Gastroesophageal sphincter (tissue), 4 donors: Measurements from ENCODE around the gene KIF26B. TPM values are rescaled to one million over a fixed set of nuclear protein-coding genes. Genes with fewer than 3 reads are reported as not detected.

ENCODE experiments used
- ATAC-seq: fragments of 150-250 bp; one replicate; pipeline ENCODE4 v1.9.1; 2016; ENCODE audit warnings: mild to moderate bottlenecking, moderate library complexity
- H3K27ac ChIP-seq, 4 donors: fragments of 200-600 bp; sonication (generic) in 3 of 4; 1 replicate in 3 of 4; 2 replicates in 1 of 4; pipeline ENCODE4 v1.5.1; 2016 to 2019
- H3K27me3 ChIP-seq: fragments of 200-600 bp; sonication (generic); one replicate; pipeline ENCODE4 v1.5.1; 2019
- H3K36me3 ChIP-seq, 2 donors: fragments of 200-600 bp; sonication (generic); one replicate each; pipeline ENCODE4 v1.5.1; 2019; ENCODE audit warnings: control low read depth in 1 of 2
- H3K4me1 ChIP-seq, 3 donors: fragments of 200-600 bp; sonication (generic); 1 replicate in 2 of 3; 2 replicates in 1 of 3; pipeline ENCODE4 v1.5.1; 2016 to 2019; ENCODE audit warnings: control low read depth in 2 of 3
- H3K4me3 ChIP-seq, 2 donors: fragments of 200-600 bp; sonication (generic); one replicate each; pipeline ENCODE4 v1.5.1; 2019; ENCODE audit warnings: mild to moderate bottlenecking in 1 of 2, moderate library complexity in 1 of 2
- H3K9me3 ChIP-seq, 3 donors: fragments of 200-600 bp; sonication (generic); one replicate each; pipeline ENCODE4 v1.5.1; 2017 to 2019; ENCODE audit warnings: control low read depth in 2 of 3
- EP300 ChIP-seq: sonication (generic); formaldehyde crosslinking; IDR thresholded peaks from one replicate; pipeline ENCODE4 v1.6.1; 2017; ENCODE audit warnings: antibody characterized with exemption, mild to moderate bottlenecking
- POLR2A ChIP-seq, 2 donors: fragments of 450-650 bp; IDR thresholded peaks; one replicate each; pipeline ENCODE4 v1.6.1; 2017; ENCODE audit warnings: antibody characterized with exemption in 2 of 2, mild to moderate bottlenecking in 2 of 2, moderate library complexity in 1 of 2
- POLR2AphosphoS5 ChIP-seq: sonication (generic); formaldehyde crosslinking; IDR thresholded peaks from one replicate; pipeline ENCODE4 v1.6.1; 2017; ENCODE audit warnings: antibody characterized with exemption
- WGBS, 2 donors: methylation state at CpG; one replicate each; pipeline ENCODE4 v1.1.5; 2018; ENCODE audit warnings: low coverage in 1 of 2; 5-methylcytosine and 5-hydroxymethylcytosine counted together
- total RNA-seq, 4 donors: library from RNA; depleted of rRNA; stranded (reverse); fragments of >200 nt; gene quantifications; one replicate each; pipeline ENCODE4 v1.1.0, GENCODE V29; 2016
- TF ChIP-seq, protein P1 (sequence below), 4 experiments: fragments of 200-600 bp in 2 of 4; fragments of 450-650 bp in 2 of 4; sonication (generic) in 1 of 4; IDR thresholded peaks; one replicate each; pipeline ENCODE4 v1.5.1; 2017 to 2019; ENCODE audit warnings: antibody characterized with exemption in 4 of 4, mild to moderate bottlenecking in 2 of 4, moderate library complexity in 2 of 4

KIF26B gene
- total RNA-seq, 4 donors from 2014 or later, result 0.62 to 1.9 (median 0.97) TPM

DNA sequence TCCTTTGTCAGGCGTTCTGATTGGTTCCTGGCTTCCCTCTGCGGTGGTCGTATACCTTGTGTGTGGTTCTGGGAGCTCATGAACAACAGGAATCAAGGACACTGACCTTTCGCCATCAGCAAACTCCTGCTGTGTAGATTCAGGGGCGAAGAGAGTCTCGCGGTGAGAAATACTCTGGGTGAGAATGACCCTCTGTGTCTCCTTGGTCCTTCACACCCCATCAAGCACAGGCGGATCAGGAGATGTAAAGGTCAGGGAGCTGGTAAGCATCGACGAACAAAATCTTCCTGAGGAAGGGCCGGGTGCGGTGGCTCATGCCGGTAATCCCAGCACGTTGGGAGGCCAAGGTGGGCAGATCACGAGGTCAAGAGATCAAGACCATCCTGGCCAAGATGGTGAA is 207.2 kb downstream of the KIF26B start:
- WGBS, 2 donors, result 90 to 98% methylated on average over 2 to 8 of the region's 15 CpGs
- TF ChIP-seq, protein P1, sequence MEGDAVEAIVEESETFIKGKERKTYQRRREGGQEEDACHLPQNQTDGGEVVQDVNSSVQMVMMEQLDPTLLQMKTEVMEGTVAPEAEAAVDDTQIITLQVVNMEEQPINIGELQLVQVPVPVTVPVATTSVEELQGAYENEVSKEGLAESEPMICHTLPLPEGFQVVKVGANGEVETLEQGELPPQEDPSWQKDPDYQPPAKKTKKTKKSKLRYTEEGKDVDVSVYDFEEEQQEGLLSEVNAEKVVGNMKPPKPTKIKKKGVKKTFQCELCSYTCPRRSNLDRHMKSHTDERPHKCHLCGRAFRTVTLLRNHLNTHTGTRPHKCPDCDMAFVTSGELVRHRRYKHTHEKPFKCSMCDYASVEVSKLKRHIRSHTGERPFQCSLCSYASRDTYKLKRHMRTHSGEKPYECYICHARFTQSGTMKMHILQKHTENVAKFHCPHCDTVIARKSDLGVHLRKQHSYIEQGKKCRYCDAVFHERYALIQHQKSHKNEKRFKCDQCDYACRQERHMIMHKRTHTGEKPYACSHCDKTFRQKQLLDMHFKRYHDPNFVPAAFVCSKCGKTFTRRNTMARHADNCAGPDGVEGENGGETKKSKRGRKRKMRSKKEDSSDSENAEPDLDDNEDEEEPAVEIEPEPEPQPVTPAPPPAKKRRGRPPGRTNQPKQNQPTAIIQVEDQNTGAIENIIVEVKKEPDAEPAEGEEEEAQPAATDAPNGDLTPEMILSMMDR (IDR thresholded peaks at IDR 0.05), result no peak
- TF ChIP-seq POLR2A (IDR thresholded peaks at IDR 0.05), result no peak
- no peak for TF ChIP-seq EP300
- no peak for TF ChIP-seq POLR2AphosphoS5
- Histone ChIP-seq H3K27me3 (no peaks in the 10 kb centered on the region), H3K4me1 (no peaks in the 10 kb centered on the region), H3K9me3 (no peaks in the 10 kb centered on the region), H3K36me3 (no peaks in the 10 kb centered on the region), H3K27ac (no peak overlapping the region), H3K4me3 (no peak overlapping the region)
- no peak for ATAC-seq

- H3K27ac ChIP-seq, result no peak overlapping the region
- no peaks in the 10 kb centered on the region for H3K36me3 ChIP-seq
- no peaks in the 10 kb centered on the region for H3K4me1 ChIP-seq
- H3K27me3 ChIP-seq, result no peaks in the 10 kb centered on the region
- WGBS, 2 donors, result 88% methylated on average over 4 to 7 of the region's 15 CpGs
- H3K4me3 ChIP-seq, result no peak overlapping the region
- H3K9me3 ChIP-seq, result no peaks in the 10 kb centered on the region
- TF ChIP-seq POLR2A (IDR thresholded peaks at IDR 0.05), result no peak
- TF ChIP-seq, protein P1 (IDR thresholded peaks at IDR 0.05), result no peak
- TF ChIP-seq POLR2AphosphoS5, result no peak
- TF ChIP-seq EP300, result no peak
- ATAC-seq, result no peak
Observed at GRCh38 chr1:245363461-245364200, 208.8 kb downstream of the KIF26B start.

GRCh38 chr1:245365095-245366020 is 210.6 kb downstream of the KIF26B start:
- 69 to 81% methylated on average over 8 to 15 of the region's 21 CpGs for WGBS, 2 donors
- Histone ChIP-seq H3K4me3 (no peak overlapping the region), H3K27ac (no peak overlapping the region), H3K4me1 (no peaks in the 10 kb centered on the region), H3K27me3 (no peaks in the 10 kb centered on the region), H3K36me3 (no peaks in the 10 kb centered on the region), H3K9me3 (no peaks in the 10 kb centered on the region)
- TF ChIP-seq POLR2AphosphoS5, result no peak
- TF ChIP-seq EP300, result no peak
- TF ChIP-seq POLR2A (IDR thresholded peaks at IDR 0.05), result no peak
- ATAC-seq, result no peak

DNA sequence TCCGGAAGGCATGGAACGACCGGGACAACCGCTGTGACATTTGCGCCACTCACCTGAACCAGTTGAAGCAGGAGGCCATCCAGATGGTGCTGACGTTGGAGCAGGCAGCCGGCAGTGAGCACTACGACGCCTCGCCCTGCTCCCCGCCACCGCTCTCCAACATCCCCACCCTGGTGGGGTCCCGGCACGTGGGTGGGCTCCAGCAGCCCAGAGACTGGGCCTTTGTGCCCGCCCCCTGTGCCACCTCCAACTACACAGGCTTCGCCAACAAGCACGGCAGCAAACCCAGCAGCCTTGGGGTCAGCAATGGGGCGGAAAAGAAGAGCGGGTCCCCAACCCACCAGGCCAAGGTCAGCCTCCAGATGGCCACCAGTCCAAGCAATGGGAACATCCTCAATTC is 212.1 kb downstream of the KIF26B start:
- ATAC-seq, result no peak
- H3K36me3 ChIP-seq, result no peaks in the 10 kb centered on the region
- H3K4me3 ChIP-seq, result no peak overlapping the region
- H3K4me1 ChIP-seq, result no peaks in the 10 kb centered on the region
- no peaks in the 10 kb centered on the region for H3K27me3 ChIP-seq
- H3K9me3 ChIP-seq, result no peaks in the 10 kb centered on the region
- H3K27ac ChIP-seq, result no peak overlapping the region
- WGBS, 2 donors, result 87% methylated on average over 6 of the region's 19 CpGs; no CpG with 5 or more reads in 1 of the 2 donors
- no peak for TF ChIP-seq POLR2A (IDR thresholded peaks at IDR 0.05)
- TF ChIP-seq, protein P1 (IDR thresholded peaks at IDR 0.05), result no peak
- no peak for TF ChIP-seq EP300
- TF ChIP-seq POLR2AphosphoS5, result no peak

- no peak overlapping the region for H3K4me3 ChIP-seq
- no peaks in the 10 kb centered on the region for H3K9me3 ChIP-seq
- TF ChIP-seq, protein P1 (IDR thresholded peaks at IDR 0.05), result no peak
- no peak for TF ChIP-seq POLR2AphosphoS5
- no peak for TF ChIP-seq POLR2A (IDR thresholded peaks at IDR 0.05)
- no peak for TF ChIP-seq EP300
- no peak for ATAC-seq
- WGBS, 2 donors, result 65 to 91% methylated on average over 3 to 15 of the region's 15 CpGs
- H3K36me3 ChIP-seq, result no peaks in the 10 kb centered on the region
- H3K27me3 ChIP-seq, result no peaks in the 10 kb centered on the region
- H3K27ac ChIP-seq, result no peak overlapping the region
- H3K4me1 ChIP-seq, result no peaks in the 10 kb centered on the region
Observed at GRCh38 chr1:245370175-245370825, 215.5 kb downstream of the KIF26B start.
